NCI-H2227 (cell line): ENCODE data around the gene PRSS22.

Experiments used
- DNase-seq: peaks from one replicate; lab custom pipeline; 2025; ENCODE audit not compliant: unreplicated experiment; lab: John Stamatoyannopoulos, UW

Gene PRSS22, protein sequence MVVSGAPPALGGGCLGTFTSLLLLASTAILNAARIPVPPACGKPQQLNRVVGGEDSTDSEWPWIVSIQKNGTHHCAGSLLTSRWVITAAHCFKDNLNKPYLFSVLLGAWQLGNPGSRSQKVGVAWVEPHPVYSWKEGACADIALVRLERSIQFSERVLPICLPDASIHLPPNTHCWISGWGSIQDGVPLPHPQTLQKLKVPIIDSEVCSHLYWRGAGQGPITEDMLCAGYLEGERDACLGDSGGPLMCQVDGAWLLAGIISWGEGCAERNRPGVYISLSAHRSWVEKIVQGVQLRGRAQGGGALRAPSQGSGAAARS

DNA sequence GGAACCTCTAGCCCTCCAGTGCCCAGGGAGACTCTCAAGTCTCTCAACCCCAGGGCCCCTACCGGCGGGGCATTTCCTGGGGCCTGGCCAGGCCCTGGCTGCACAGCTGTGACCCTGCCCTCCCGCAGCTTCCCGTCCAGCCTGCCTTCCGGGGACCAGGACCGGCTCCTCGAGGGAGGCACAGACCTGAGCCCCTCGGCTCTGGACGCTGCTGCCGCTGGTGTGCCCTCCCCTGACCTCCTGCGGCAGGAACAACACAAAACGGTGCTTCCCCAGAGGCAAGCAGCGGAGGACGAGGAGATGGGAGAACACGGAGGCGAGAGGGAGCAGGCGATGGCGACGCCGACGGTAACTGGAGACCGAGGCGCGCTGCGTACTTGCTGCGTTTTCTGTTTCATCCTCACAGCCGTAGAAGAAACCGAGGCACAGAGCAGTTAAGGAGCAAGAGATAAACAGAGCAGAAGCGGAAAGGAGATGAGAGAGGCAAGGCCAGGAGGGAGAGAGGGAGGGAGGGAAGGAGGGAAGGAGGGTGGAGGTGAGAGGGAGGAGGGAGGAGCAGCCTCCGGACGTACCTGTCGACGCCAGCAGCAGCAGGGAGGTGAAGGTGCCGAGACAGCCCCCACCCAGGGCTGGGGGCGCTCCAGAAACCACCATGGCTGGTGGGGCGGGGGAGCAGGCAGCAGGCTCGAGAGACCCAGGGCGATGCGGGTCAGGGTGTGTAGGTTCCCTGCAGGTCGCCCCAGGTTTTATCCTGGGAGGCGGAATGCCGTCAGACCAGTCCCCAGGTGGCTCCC, at the start of gene PRSS22:
Gene PRSS22 (minus strand): TSS at position 720 of the 794 bp plus-strand sequence. CDS start 66 bp downstream, at position 654.
- DNase-seq: no peak

DNA sequence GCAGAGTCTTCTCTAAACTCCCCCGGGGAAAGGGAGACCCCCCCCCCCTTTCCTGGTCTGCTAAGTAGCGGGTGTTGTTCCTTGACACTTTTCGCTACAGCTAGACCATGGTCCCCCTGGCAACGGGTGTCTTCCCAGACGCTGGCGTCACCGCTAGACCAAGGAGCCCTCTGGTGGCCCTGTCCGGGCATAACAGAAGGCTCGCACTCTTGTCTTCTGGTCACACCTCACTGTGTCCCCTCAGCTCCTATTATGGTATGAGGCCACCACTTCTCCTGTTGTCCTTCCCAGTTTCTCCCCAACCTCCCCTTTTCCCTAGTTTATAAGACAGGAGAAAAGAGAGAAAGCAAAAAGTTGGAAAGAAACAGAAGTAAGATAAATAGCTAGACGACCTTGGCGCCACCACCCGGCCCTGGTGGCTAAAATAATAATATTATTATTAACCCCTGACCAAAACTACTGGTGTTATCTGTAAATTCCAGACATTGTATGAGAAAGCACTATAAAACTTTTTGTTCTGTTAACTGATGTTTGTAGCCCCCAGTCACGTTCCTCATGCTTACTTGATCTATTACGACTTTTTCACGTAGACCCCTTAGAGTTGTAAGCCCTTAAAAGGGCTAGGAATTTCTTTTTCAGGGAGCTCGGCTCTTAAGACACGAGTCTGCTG, 49.2 kb upstream of the PRSS22 start:
- DNase-seq: peak; percentile 68

GRCh38 chr16:2905988-2906387, 48.0 kb upstream of the PRSS22 start:
- no peak for DNase-seq

DNA sequence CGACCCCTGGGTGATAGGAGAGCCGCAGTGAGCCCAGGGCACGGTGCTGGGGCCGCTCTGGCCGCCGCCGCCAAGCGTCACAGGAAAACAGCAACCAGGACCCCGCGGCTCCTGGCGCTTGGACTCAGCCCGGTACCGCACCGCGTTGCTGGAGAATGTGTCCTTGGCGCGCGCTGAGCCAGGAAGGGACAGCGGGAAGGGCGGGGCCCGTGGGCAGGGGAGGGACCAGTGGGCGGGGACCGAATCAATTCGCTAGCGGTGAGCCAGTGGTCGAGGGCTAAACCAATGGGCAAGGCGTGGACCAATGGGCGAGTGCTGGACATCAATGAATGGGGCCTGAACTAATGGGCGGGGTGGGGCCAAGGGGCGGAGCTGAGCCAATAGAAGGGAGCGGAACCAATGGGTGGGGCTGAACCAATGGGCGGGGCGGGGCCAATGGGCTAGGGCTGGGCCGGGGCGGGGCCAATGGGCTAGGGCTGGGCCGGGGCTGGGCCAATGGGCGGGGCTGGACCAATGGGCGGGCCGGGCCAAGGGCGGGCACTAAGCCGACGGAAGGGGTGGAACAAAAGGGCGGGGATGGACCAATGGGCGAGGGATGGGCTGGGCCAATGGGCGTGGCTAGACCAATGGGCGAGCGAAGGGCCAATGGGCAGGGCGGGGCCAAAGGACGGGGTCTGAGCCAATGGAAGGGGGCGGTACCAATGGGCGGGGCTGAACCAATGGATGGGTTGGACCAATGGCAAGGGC, 47.4 kb upstream of the PRSS22 start:
- peak; percentile 99 for DNase-seq

DNA sequence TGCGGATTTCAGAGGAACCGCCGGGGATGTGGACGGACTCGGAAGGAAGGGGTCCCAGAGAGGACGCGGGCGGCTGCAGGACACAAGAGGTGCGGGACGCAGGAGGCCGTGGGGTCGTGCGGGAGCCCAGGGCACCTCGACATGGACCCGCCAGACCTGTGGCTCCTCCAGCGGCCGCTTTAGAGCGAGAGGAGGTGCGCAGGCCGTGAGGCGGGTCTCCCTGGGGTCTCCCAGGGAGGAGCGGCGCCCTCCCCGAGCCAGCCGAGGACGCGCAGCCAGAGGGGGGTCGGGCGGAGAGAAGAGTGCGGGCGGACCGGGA, 46.9 kb upstream of the PRSS22 start:
- DNase-seq: no peak

DNA sequence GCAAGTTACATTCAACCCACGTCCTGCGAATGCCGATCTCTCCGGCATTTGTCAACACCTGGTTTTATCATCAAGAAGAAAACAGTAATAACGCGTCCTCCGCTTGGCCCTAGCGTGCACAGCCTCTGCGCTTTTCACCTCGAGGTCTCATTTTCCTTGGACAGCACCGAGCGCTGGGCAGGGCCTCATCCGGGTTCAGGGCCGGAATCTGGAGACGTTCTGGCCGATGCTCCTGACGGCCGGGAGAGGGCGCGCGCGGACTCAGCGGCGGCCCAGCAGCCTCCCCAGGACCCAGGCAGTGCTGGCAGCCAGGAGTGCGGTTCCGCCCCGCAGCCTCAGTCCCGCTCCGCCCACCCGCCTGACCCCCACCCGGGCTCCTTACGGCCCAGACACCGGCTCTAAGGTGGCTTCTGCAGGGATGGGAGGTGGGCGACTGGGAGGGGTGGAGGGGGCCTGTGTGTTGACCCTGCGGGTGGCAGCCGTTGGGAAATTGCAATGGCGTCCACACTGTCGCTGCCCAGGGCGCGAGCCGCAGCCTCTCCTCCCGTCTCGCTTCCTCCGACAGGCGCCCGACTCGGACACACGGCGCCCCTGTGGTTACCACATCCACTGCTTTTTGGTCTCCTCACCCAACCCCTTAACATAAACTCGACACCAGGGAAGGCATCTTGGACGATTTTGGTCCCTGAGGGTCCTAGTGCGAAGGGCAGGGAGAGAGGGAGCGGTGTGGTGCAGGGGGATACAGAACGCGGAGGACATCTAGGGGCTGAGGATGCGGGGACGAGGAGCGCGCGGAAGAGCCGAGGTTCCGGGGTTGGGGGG, 46.3 kb upstream of the PRSS22 start:
- DNase-seq: peak; percentile 89

DNA sequence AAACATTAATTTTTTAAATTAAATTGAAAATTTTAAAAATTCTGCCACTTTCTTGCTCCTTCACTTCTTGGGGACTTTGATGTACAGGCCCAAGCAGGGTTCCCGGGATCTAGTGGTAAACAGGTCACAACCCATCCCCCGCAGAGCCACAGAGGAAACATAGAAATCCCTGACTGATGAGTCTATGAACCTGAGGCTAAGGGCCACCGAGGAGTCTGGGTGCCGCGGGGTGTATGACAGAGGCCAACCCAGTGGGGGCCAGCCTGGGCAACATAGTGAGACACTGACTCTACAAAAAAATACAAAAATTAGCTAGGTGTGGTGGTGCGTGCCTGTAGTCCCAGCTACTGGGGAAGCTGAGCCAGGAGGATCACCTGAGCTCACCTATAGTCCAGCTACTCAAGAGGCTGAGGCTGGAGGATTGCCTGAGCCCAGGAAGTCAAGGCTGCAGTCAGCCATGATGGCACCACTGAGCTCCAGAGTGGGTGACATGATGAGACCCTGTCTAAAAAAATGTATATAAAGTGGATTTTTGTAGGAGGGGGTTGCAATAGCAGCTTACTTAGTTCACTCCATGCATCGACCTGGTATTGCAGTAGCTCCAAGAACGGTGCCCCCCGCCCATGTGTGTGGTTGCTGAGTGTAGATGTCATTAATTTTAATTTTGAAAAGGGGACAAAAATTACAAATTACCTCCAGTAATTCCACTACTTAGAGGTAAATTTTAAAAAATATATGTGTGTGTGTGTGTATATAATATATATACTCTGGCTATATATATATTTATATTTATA, 44.6 kb upstream of the PRSS22 start:
- no peak for DNase-seq

DNA sequence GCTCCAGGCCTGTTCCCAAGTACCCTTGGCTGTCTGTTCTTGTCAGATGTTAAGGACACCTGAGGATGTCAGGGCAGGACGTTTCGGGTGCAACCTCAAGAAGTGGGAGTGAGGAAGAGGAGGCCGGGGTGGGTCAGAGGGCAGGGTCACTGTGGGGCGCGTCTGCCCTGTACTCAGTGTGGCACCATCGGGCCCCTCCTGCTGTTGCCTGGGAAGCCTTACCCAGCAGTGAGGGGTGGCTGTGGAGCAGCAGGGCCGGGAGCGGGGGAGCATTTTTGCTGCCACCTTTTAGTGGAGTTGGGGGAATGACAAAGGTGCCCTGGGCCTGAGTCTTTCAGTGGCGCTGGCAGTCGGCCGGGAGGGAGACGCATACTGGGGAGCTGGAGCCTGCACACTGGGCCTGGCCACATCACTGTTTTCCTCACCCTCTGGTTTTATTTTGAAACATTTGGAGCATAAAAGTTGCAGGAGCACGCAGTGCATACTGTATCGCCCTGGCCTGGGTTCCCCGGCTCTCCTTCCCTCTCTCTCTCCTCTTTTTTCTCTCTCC, 42.6 kb upstream of the PRSS22 start:
- DNase-seq: no peak

DNA sequence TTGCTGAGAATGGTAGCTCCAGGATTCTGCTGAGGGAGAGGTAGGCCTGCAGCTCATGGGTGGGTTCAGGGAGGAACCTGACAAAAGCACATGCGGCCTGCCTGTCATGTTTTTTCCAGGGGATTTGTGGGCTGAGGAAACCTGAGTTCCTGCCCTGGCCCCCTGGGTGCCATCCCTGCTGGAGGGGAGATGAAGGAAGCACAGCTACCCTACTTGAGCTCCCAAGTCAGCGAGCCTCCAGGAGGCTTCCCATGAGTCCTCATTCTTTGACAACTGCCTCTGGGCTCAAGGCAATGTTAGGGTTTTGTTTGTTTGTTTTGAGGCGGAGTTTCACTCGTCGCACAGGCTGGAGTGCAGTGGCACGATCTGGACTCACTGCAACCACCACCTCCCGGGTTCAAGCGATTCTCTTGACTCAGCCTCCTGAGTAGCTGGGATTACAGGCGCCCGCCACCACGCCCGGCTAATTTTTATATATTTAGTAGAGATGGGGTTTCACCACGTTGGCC, 41.6 kb upstream of the PRSS22 start:
- DNase-seq: no peak

DNA sequence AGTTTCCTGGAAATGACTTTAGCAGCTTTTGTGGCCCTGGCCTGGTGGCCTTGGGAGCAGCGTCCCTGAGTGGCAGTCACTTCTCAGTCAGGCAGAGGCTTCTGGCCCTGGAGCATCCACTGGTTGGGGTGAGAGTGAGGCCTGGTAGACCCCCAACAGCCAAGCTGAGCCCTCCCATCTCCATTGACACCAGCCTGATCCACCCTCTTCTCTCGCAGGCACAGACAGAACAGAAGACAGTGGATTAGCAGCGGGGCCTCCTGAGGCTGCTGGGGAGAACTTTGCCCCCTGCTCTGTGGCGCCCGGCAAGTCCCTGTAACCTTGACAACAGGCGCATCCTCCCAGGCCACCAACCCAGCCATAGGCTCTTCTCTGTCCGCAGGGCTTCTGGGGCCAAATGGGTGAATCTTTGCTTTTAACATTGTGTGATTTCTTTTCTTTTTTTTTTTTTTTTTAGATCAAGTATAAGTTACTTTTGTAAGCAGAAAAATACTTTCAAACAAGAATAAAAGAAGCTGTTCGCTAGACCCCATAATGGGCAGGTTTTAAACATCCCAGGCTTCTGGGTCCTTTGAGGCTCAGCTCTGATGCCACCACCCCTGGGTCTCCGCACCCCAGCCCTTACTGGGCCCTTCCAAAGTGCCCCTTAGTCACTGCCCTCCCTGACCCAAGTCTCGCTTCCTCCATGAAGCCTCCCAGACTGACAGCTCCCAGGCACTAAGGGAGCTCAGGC, 41.0 kb upstream of the PRSS22 start:
- DNase-seq: peak; percentile 59

DNA sequence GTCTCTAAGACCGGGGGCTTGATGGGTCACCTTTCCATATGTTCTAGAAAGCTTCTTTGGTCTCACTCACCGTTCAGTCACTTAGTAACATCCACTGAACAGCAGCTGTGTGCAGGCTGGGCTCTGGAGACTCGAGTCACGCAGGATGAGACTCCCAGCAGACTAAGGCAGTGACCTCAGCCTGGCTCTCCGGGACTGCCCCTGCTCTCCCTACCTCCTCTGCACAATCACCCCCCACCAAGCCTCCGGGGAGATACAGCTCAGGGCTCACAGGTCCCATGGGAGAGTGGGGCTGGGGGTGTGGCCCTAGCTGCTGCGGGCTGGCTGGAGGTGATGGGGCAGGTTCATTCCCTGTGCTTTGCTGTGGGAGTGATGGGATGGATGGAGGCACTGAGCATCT, 39.1 kb upstream of the PRSS22 start:
- DNase-seq: no peak

- no peak for DNase-seq
Observed at GRCh38 chr16:2896480-2897010, 38.6 kb upstream of the PRSS22 start.

- no peak for DNase-seq
Observed at GRCh38 chr16:2895813-2896212, 37.8 kb upstream of the PRSS22 start.

- DNase-seq: no peak
Observed at GRCh38 chr16:2894231-2894630, 36.3 kb upstream of the PRSS22 start.

GRCh38 chr16:2884041-2884451, 26.1 kb upstream of the PRSS22 start:
- peak; percentile 52 for DNase-seq

- peak; percentile 65 for DNase-seq
Observed at GRCh38 chr16:2883458-2883908, 25.5 kb upstream of the PRSS22 start.

GRCh38 chr16:2882650-2883457, 24.9 kb upstream of the PRSS22 start, which contains the start of gene FLYWCH2:
Gene FLYWCH2 (plus strand): TSS chr16:2883215. CDS start chr16:2896450, 13,235 bp downstream.
- peak; percentile 99 for DNase-seq
